BLaER1 (cell line): ENCODE measurements around the gene PXK.
"Not testable (repeated sequence)": the region's sequence is repeated elsewhere in the genome, so short reads cannot be mapped to it uniquely, and the experiment has no call there.

Experiments used
- H3K27ac ChIP-seq: shearing (Covaris generic); formaldehyde crosslinking; 2 replicates; pipeline ENCODE4 v1.8.1; 2022
- H3K27me3 ChIP-seq: shearing (Covaris generic); formaldehyde crosslinking; 2 replicates; pipeline ENCODE4 v1.8.1; 2022
- H3K36me3 ChIP-seq: shearing (Covaris generic); formaldehyde crosslinking; 2 replicates; pipeline ENCODE4 v1.8.1; 2022
- H3K4me1 ChIP-seq: shearing (Covaris generic); formaldehyde crosslinking; 2 replicates; pipeline ENCODE4 v1.8.1; 2022
- H3K4me2 ChIP-seq: shearing (Covaris generic); formaldehyde crosslinking; 2 replicates; pipeline ENCODE4 v1.8.1; 2022
- H3K4me3 ChIP-seq: shearing (Covaris generic); formaldehyde crosslinking; 2 replicates; pipeline ENCODE4 v1.8.1; 2022
- H3K9ac ChIP-seq: shearing (Covaris generic); formaldehyde crosslinking; 2 replicates; pipeline ENCODE4 v1.8.1; 2022
- H3K9me3 ChIP-seq: shearing (Covaris generic); formaldehyde crosslinking; 2 replicates; pipeline ENCODE4 v1.8.1; 2022
- H4K20me1 ChIP-seq: shearing (Covaris generic); formaldehyde crosslinking; 2 replicates; pipeline ENCODE4 v1.8.1; 2022
- Cebpa-rat ChIP-seq: shearing (Covaris generic); IDR thresholded peaks from 2 replicates; pipeline ENCODE4 v1.8.1; 2022

PXK gene

DNA sequence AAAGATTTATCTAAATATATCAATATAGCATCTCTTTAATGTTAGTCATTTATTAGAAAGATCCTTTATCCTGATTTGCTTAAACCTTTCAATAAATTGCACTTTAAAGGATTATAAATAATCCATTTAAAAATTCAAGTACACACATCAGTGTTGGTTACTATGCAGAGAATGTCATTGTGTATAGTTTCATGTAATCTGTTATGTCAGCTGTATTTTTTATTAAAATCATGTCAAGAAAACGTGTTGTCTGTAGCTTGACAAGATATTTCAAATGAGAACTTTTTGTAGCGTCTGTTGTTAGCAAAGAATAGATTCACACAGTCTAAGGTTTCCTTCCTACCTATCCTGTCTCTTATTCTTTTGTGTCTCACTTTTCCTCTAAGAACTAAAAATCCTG is 93.1 kb downstream of the PXK start:
- Histone ChIP-seq H3K4me3 (no peak overlapping the region), H3K27ac (no peak overlapping the region), H3K36me3 (peaks cover 100% of the 10 kb centered on the region), H3K4me2 (no peak overlapping the region), H3K9ac (no peak overlapping the region), H3K27me3 (no peaks in the 10 kb centered on the region), H3K9me3 (no peaks in the 10 kb centered on the region), H3K4me1 (peaks cover 13% of the 10 kb centered on the region), H4K20me1 (peaks cover 13% of the 10 kb centered on the region; the same call in 1 of the 2 replicates)
- no peak for TF ChIP-seq Cebpa-rat

DNA sequence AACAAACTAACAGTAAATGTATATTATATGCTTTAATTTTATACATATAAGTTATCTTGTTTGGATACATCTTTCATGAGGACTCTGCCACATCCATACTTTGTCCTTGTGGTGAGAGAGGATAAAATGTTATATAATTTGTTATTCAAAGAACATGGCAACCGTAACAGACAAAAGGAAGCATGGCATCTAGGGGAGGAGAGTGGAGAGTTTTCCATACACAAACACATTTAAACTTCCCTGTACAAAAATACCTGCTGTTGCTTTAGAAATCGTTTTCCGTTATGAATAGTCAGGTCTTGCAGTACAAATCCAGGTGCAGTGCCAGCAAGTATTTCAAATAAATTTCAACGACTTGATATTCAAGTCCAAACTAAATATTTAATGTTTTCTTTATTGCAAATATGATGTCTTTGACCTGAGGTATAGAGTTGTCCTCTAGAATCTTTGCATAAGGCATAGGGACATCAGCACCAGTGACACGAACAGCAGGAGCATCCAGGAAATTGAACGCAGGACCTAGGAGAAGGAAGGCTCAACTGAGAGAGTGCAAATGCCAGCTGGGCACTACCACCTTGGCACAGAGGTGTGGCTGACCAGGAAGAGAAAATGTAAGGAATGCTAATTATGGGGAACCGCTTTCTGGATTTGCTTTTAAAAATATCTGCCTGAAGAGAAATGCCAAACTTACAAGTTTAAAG is 95.1 kb downstream of the PXK start:
- Histone ChIP-seq H3K9me3 (no peaks in the 10 kb centered on the region), H3K4me1 (peaks cover 23% of the 10 kb centered on the region), H3K9ac (no peak overlapping the region), H3K27me3 (no peaks in the 10 kb centered on the region), H4K20me1 (peaks cover 21% of the 10 kb centered on the region), H3K27ac (no peak overlapping the region), H3K4me2 (no peak overlapping the region), H3K4me3 (no peak overlapping the region), H3K36me3 (peaks cover 93% of the 10 kb centered on the region)
- TF ChIP-seq Cebpa-rat = no peak

DNA sequence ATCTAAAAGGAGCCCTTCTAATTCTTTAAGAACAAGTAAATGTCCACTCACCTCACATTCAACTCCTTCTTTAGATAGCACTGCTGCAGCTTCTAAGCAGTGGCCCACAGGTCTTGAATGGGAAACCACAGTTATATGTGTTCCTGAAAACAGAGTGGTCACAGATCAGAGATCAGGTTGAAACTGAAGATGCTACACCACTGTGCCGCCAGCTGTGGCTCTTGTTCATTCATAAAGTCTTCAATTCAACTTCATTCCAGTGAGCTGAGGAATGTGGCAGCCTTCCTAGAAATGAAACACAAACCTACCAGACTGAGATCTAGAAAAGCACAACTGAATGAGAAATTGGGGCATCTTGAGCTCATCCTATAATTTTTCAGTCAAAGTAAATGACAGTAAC is 97.0 kb downstream of the PXK start:
- H3K9ac ChIP-seq = peak overlapping the region; percentile 17; the same call in 1 of the 2 replicates
- no peaks in the 10 kb centered on the region for H3K9me3 ChIP-seq
- H3K27ac ChIP-seq = no peak overlapping the region
- peaks cover 34% of the 10 kb centered on the region for H3K4me1 ChIP-seq
- no peak overlapping the region for H3K4me3 ChIP-seq
- H3K27me3 ChIP-seq = no peaks in the 10 kb centered on the region
- H3K4me2 ChIP-seq = peak overlapping the region; percentile 16; the same call in 1 of the 2 replicates
- peaks cover 75% of the 10 kb centered on the region for H3K36me3 ChIP-seq
- H4K20me1 ChIP-seq = peaks cover 19% of the 10 kb centered on the region
- TF ChIP-seq Cebpa-rat = no peak

DNA sequence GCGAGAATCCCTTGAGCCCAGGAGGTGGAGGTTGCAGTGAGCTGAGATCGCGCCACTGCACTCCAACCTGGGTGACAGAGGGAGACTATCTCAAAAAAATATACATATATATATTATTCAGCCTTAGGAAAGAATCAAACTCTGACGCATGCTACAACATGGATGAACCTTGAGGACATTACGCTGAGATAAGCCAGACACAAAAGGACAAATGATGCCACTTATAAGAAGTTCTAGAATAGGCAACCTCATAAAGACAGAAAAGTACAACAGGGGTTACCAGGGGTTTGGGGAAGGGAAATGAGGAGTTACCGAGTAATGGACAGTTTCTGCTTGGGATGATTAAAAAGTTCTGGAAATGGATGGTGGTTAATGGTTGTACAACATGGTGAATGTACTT is 100.2 kb downstream of the PXK start:
- H3K27me3 ChIP-seq = no peaks in the 10 kb centered on the region
- no peaks in the 10 kb centered on the region for H3K9me3 ChIP-seq

DNA sequence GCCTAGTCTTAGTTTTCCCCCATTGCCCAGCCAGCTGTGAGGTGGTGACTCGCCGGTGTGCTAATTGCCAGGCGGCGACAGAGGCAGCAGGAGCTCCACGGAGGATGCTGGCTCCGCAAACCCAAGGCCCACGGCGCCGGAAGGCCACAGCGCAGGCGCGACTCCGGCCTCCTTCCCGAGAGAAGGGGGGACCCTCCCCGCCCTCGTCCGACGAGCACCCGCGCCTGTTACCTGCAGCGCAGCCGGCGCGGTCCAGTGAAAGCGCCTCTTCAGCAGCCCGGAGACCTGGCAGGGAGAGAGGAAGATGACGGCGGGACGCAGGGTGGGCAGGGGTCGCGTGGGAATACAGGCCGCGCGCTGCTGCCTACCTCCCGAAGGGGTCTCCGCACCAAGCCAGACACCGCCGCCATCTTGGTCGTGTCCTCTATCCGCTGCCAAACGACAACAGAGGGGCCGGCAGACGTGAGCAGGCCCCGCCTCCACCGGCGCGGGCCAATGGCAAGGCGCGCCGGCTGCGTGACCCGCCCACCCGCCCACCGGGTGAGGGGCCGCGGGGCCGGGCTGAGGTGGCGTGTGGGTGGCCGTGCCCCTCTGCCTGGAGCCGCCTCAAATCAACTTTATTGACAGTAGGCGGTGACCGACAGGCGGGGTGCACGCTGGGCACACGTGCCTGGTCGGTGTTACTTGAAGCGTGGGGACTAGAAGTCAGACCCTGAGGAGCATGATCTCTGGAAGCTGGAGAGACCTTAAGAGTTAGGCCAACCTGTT is 100.9 kb downstream of the PXK start, which contains the start of gene PDHB:
Gene PDHB (minus strand): TSS at position 433 of the 768 bp plus-strand sequence. CDS start 23 bp downstream, at position 410.
- Histone ChIP-seq H3K27me3 (no peaks in the 10 kb centered on the region), H3K9ac (peak within 1 kb of the TSS; percentile 95), H3K4me3 (peak within 1 kb of the TSS; percentile 89), H3K36me3 (peaks cover 35% of the 10 kb centered on the region), H3K9me3 (no peaks in the 10 kb centered on the region), H4K20me1 (peaks cover 14% of the 10 kb centered on the region), H3K4me2 (peak within 1 kb of the TSS; percentile 85), H3K27ac (peak within 1 kb of the TSS; percentile 92), H3K4me1 (peaks cover 34% of the 10 kb centered on the region)
- no peak for TF ChIP-seq Cebpa-rat

More for the DNA sequence above, 100.2 kb downstream of the PXK start:
- H3K36me3 ChIP-seq = peaks cover 42% of the 10 kb centered on the region
- peaks cover 34% of the 10 kb centered on the region for H3K4me1 ChIP-seq
- H4K20me1 ChIP-seq = peaks cover 19% of the 10 kb centered on the region
- peak overlapping the region; percentile 95 for H3K9ac ChIP-seq
- peak overlapping the region; percentile 92 for H3K27ac ChIP-seq
- H3K4me3 ChIP-seq = peak overlapping the region; percentile 89
- no peak for TF ChIP-seq Cebpa-rat
- H3K4me2 ChIP-seq = peak overlapping the region; percentile 85

DNA sequence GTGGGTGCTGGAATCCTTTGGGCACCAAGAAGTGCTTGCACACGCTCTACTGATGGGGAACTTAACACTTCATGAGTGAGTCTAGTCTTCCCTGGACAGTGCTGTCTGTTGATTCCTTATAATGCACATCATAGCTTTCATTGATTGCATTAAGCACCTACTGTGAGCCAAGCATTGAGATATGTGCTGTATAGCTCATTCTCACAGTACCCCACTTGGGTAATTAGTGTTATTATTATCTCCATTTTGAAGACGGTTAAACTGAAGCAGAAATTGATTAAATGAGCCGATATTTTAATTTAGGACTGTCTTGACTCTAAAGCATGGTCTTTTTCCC is 101.4 kb downstream of the PXK start:
- peak overlapping the region; percentile 40; the same call in 1 of the 2 replicates for H3K27ac ChIP-seq
- H3K9ac ChIP-seq = peak overlapping the region; percentile 43; the same call in 1 of the 2 replicates
- H3K36me3 ChIP-seq = peaks cover 30% of the 10 kb centered on the region
- H3K4me2 ChIP-seq = peak overlapping the region; percentile 82
- peaks cover 33% of the 10 kb centered on the region for H3K4me1 ChIP-seq
- H3K4me3 ChIP-seq = peak overlapping the region; percentile 89
- TF ChIP-seq Cebpa-rat = no peak
- no peaks in the 10 kb centered on the region for H3K27me3 ChIP-seq
- no peaks in the 10 kb centered on the region for H3K9me3 ChIP-seq
- peaks cover 14% of the 10 kb centered on the region for H4K20me1 ChIP-seq

DNA sequence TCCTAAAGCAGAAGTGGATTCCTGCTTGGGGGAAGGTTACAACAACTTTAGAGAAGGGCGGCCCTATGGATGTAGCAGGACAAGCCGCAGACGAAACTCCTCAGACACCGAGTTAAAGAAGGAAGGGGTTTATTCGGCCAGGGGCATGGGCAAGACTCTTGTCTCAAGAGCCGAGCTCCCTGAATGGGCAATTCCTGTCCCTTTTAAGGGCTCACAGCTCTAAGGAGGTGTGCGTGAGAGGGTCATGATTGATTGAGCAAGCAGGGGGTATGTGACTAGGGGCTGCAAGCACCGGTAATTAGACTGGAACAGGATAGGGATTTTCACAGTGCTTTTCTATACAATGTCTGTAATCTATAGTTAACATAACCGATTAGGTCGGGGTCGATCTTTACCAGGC is 101.8 kb downstream of the PXK start:
- Histone ChIP-seq H3K36me3 (peaks cover 26% of the 10 kb centered on the region), H3K4me2 (peak overlapping the region; percentile 82), H3K27me3 (no peaks in the 10 kb centered on the region), H3K27ac (no peak overlapping the region), H3K4me1 (peaks cover 29% of the 10 kb centered on the region), H3K9ac (peak overlapping the region; percentile 43; the same call in 1 of the 2 replicates), H4K20me1 (peaks cover 14% of the 10 kb centered on the region), H3K4me3 (peak overlapping the region; percentile 89; the same call in 1 of the 2 replicates), H3K9me3 (no peaks in the 10 kb centered on the region)
- TF ChIP-seq Cebpa-rat = no peak

DNA sequence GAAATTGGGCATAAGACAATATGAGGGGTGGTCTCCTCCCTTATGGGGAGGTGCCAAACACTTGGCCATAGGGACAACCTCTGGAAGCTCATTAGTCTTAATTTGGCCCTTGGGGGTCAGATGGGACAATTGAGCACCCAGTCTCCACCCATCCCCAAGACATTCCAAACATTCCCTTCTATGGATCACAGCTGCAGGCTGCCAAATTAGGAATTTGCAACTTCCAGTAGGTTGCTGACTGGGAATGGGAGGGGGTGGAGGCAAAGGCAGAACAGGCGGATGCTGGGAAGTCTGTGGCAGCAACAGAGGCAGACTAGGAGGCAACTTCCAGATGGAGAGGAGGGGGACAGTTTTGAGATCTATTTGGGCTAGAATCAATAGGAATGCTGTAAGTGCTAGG is 102.3 kb downstream of the PXK start:
- Histone ChIP-seq H3K36me3 (peaks cover 21% of the 10 kb centered on the region), H3K4me2 (no peak overlapping the region), H3K4me3 (no peak overlapping the region), H3K27me3 (no peaks in the 10 kb centered on the region), H3K9me3 (no peaks in the 10 kb centered on the region), H4K20me1 (peaks cover 14% of the 10 kb centered on the region), H3K4me1 (peaks cover 25% of the 10 kb centered on the region), H3K9ac (no peak overlapping the region), H3K27ac (no peak overlapping the region)
- TF ChIP-seq Cebpa-rat = no peak

DNA sequence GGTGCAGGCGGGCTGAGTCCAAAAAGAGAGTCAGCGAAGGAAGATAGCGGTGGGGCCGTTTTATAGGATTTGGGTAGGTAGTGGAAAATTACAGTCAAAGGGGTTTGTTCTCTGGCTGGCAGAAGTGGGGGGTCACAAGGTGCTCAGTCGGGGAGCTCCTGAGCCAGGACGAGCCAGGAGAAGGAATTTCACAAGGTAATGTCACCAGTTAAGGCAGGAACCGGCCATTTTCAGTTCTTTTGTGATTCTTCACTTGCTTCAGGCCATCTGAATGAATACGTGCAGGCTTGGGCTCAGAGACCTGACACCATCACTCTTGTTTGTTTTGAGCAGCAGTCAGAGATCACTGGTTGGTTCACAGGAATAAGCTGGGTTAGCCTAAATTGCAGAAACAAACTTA is 104.6 kb downstream of the PXK start:
- Histone ChIP-seq H3K4me1 (peaks cover 16% of the 10 kb centered on the region), H4K20me1 (peaks cover 11% of the 10 kb centered on the region)
- H3K27me3 ChIP-seq, H3K9ac ChIP-seq, H3K36me3 ChIP-seq, H3K27ac ChIP-seq, H3K4me3 ChIP-seq, H3K4me2 ChIP-seq, H3K9me3 ChIP-seq: not testable (repeated sequence)

DNA sequence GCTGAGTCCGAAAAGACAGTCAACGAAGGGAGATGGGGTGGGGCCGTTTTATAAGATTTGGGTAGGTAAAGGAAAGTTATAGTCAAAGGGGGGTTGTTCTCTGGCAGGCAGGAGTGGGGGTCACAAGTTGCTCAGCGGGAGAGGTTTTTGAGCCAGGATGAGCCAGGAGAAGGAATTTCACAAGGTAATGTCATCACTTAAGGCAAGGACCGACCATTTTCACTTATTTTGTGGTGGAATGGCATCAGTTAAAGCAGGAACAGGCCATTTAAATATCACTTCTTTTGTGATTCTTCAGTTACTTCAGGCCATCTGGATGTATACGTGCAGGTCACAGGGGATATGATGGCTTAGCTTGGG is 108.3 kb downstream of the PXK start:
- not testable (repeated sequence) for H3K9ac ChIP-seq, H3K4me3 ChIP-seq, H3K4me2 ChIP-seq, H3K36me3 ChIP-seq, H3K9me3 ChIP-seq, H3K27me3 ChIP-seq, H3K4me1 ChIP-seq, H3K27ac ChIP-seq, H4K20me1 ChIP-seq
